Endodermal cell (in vitro differentiated cells): ENCODE results near the gene KIF21B. TPM values are rescaled to one million over a fixed set of nuclear protein-coding genes. Genes with fewer than 3 reads are reported as not detected.

Experiments
- DNase-seq: peaks from one replicate; pipeline ENCODE4 v3.0.0-alpha.2; 2017
- H3K27ac ChIP-seq: 2 replicates; pipeline ENCODE4 v1.5.1; 2013; ENCODE audit warnings: mild to moderate bottlenecking, low read depth, low read length, moderate library complexity
- H3K27me3 ChIP-seq: 2 replicates; pipeline ENCODE4 v1.6.1; 2013; ENCODE audit warnings: mild to moderate bottlenecking, low read length, moderate library complexity; ENCODE audit not compliant: insufficient read depth, control insufficient read depth, poor library complexity, severe bottlenecking
- H3K36me3 ChIP-seq: 2 replicates; pipeline ENCODE4 v1.7.0; 2013; ENCODE audit warnings: mild to moderate bottlenecking, low read length, moderate library complexity; ENCODE audit not compliant: control insufficient read depth, insufficient read depth
- H3K4me1 ChIP-seq: one replicate; pipeline ENCODE4 v1.7.0; 2013; ENCODE audit warnings: low read length; ENCODE audit not compliant: control insufficient read depth, insufficient read depth
- H3K4me3 ChIP-seq: 2 replicates; pipeline ENCODE4 v1.5.1; 2013; ENCODE audit warnings: mild to moderate bottlenecking, low read length, moderate library complexity
- H3K9ac ChIP-seq: 2 replicates; pipeline ENCODE4 v1.6.1; 2013; ENCODE audit warnings: mild to moderate bottlenecking, low read length, moderate library complexity; ENCODE audit not compliant: poor library complexity, severe bottlenecking; ENCODE audit errors: extremely low read depth
- H3K9me3 ChIP-seq: 2 replicates; pipeline ENCODE4 v1.6.1; 2013; ENCODE audit warnings: mild to moderate bottlenecking, low read length, moderate library complexity; ENCODE audit not compliant: control insufficient read depth
- H3K27ac Mint-ChIP-seq: 2 replicates; pipeline ENCODE4 v1.8.0; 2020; ENCODE audit warnings: mixed read lengths
- H3K27me3 Mint-ChIP-seq: 2 replicates; pipeline ENCODE4 v1.8.0; 2021; ENCODE audit warnings: mild to moderate bottlenecking, mixed read lengths; ENCODE audit not compliant: insufficient read depth
- H3K36me3 Mint-ChIP-seq: 2 replicates; pipeline ENCODE4 v1.8.0; 2020; ENCODE audit warnings: low read depth, mixed read lengths
- H3K4me1 Mint-ChIP-seq: 2 replicates; pipeline ENCODE4 v1.8.0; 2020; ENCODE audit warnings: mixed read lengths
- H3K4me3 Mint-ChIP-seq: 2 replicates; pipeline ENCODE4 v1.8.0; 2020; ENCODE audit warnings: mild to moderate bottlenecking, moderate library complexity, mixed read lengths
- H3K9me3 Mint-ChIP-seq: 2 replicates; pipeline ENCODE4 v1.8.0; 2020; ENCODE audit warnings: mild to moderate bottlenecking, mixed read lengths
- WGBS, 2 experiments: methylation state at CpG; one replicate each; pipeline versions ENCODE4 v1.1.5 to v1.1.7; 2013; ENCODE audit warnings: missing lambda C conversion rate in 2 of 2, mixed read lengths in 1 of 2; ENCODE audit not compliant: insufficient coverage in 1 of 2, insufficient read length in 1 of 2; 5-methylcytosine and 5-hydroxymethylcytosine counted together
- total RNA-seq, 2 donors: library from RNA; stranded (reverse); fragmentation: NEBNext Ultra II Directional in 1 of 2; extraction: Animal tissue kit (Norgen Biotek cat#: 25700) in 1 of 2; gene quantifications; 2 replicates in 1 of 2; 3 replicates in 1 of 2; pipeline ENCODE4 v1.2.1, GENCODE V29; 2021
- TF ChIP-seq, protein P1 (sequence below): fragments of 200-600 bp; sonication (generic); conservative IDR thresholded peaks from 2 replicates; pipeline ENCODE4 v1.5.0; 2021; ENCODE audit warnings: antibody characterized with exemption, mild to moderate bottlenecking

Gene KIF21B
- total RNA-seq, 2 donors from 2014 or later: 8.8 to 14.7 TPM

GRCh38 chr1:201039876-201040275, 16.4 kb upstream of the KIF21B start:
- TF ChIP-seq, protein P1, sequence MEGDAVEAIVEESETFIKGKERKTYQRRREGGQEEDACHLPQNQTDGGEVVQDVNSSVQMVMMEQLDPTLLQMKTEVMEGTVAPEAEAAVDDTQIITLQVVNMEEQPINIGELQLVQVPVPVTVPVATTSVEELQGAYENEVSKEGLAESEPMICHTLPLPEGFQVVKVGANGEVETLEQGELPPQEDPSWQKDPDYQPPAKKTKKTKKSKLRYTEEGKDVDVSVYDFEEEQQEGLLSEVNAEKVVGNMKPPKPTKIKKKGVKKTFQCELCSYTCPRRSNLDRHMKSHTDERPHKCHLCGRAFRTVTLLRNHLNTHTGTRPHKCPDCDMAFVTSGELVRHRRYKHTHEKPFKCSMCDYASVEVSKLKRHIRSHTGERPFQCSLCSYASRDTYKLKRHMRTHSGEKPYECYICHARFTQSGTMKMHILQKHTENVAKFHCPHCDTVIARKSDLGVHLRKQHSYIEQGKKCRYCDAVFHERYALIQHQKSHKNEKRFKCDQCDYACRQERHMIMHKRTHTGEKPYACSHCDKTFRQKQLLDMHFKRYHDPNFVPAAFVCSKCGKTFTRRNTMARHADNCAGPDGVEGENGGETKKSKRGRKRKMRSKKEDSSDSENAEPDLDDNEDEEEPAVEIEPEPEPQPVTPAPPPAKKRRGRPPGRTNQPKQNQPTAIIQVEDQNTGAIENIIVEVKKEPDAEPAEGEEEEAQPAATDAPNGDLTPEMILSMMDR: no peak
- no peak overlapping the region for H3K4me3 ChIP-seq
- 83 to 89% methylated on average over 4 to 5 of the region's 5 CpGs for WGBS, 2 experiments
- H3K9me3 Mint-ChIP-seq: no peaks in the 10 kb centered on the region
- no peaks in the 10 kb centered on the region for H3K9me3 ChIP-seq
- H3K27ac ChIP-seq: no peak overlapping the region
- no peaks in the 10 kb centered on the region for H3K4me1 Mint-ChIP-seq
- H3K27me3 Mint-ChIP-seq: peaks cover 4% of the 10 kb centered on the region
- no peak overlapping the region for H3K9ac ChIP-seq
- H3K4me1 ChIP-seq: no peaks in the 10 kb centered on the region
- H3K27ac Mint-ChIP-seq: no peak overlapping the region
- no peak overlapping the region for H3K4me3 Mint-ChIP-seq
- H3K36me3 Mint-ChIP-seq: no peaks in the 10 kb centered on the region
- no peak for DNase-seq
- no peaks in the 10 kb centered on the region for H3K27me3 ChIP-seq
- H3K36me3 ChIP-seq: no peaks in the 10 kb centered on the region

GRCh38 chr1:201039418-201039817, 15.9 kb upstream of the KIF21B start:
- Histone ChIP-seq H3K4me3 (no peak overlapping the region), H3K9me3 (no peaks in the 10 kb centered on the region), H3K27ac (no peak overlapping the region), H3K36me3 (no peaks in the 10 kb centered on the region), H3K9ac (no peak overlapping the region), H3K27me3 (no peaks in the 10 kb centered on the region), H3K4me1 (no peaks in the 10 kb centered on the region)
- DNase-seq: no peak
- Mint-ChIP-seq H3K27ac (no peak overlapping the region), H3K9me3 (no peaks in the 10 kb centered on the region), H3K4me1 (no peaks in the 10 kb centered on the region), H3K4me3 (no peak overlapping the region), H3K27me3 (peaks cover 4% of the 10 kb centered on the region), H3K36me3 (no peaks in the 10 kb centered on the region)
- TF ChIP-seq, protein P1: no peak
- WGBS, 2 experiments: 83% methylated on average over 1 to 2 of the region's 2 CpGs

DNA sequence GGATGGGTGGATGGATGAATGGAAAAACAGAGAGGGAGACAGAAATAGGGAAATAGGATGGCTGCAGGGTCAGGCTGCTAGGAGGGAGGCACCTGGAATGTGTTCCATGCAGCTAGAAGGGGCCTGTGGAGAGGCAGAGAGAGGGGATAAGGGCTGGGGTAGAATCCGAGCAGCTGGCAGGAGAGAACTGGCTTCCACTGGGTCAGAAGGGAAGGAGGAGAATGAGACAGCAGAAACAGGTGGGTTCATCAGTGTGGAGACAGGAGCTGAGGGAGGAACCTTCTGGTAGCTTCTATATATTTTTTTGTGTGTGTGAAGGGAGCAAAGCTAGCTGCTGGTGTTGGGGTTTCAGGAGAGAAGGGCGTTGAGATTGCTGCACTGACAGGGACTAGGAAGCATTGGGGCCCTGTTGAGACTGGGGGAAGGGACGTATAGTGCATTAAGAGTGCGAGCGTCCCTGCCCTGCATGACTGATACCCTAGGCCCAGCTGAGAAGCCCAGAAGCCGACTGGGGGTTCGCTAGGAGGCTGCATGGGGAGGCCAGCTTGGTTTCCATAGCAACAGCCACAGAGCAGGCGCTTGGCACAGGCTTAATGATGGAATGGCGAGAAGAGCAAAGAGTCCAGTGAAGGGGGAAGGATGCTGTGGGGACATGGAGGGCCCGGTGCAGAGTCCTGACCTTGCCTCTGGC, 14.8 kb upstream of the KIF21B start:
- no peaks in the 10 kb centered on the region for H3K9me3 ChIP-seq
- H3K4me3 ChIP-seq: no peak overlapping the region
- H3K27ac Mint-ChIP-seq: no peak overlapping the region
- no peak overlapping the region for H3K4me3 Mint-ChIP-seq
- no peak for DNase-seq
- no peaks in the 10 kb centered on the region for H3K27me3 Mint-ChIP-seq
- no peaks in the 10 kb centered on the region for H3K27me3 ChIP-seq
- H3K36me3 ChIP-seq: no peaks in the 10 kb centered on the region
- no peaks in the 10 kb centered on the region for H3K4me1 ChIP-seq
- no peak overlapping the region for H3K9ac ChIP-seq
- no peaks in the 10 kb centered on the region for H3K4me1 Mint-ChIP-seq
- no peaks in the 10 kb centered on the region for H3K36me3 Mint-ChIP-seq
- WGBS, 2 experiments: 88% methylated on average over 4 to 10 of the region's 10 CpGs
- no peaks in the 10 kb centered on the region for H3K9me3 Mint-ChIP-seq
- TF ChIP-seq, protein P1: no peak
- no peak overlapping the region for H3K27ac ChIP-seq
